Loucy (cell line): ENCODE data around the gene THSD7A.

Experiments
- EZH2phosphoT487 ChIP-seq: fragments of 200-600 bp; IDR thresholded peaks from 2 replicates; pipeline ENCODE4 v1.6.1; 2018; ENCODE audit warnings: antibody characterized with exemption, mild to moderate bottlenecking, moderate library complexity, borderline replicate concordance
- TF ChIP-seq, protein P1 (sequence below): fragments of 200-600 bp; sonication (generic); conservative IDR thresholded peaks from 2 replicates; pipeline ENCODE4 v1.5.1; 2014; ENCODE audit warnings: mild to moderate bottlenecking, antibody characterized with exemption, low read length

- TF ChIP-seq, protein P1, sequence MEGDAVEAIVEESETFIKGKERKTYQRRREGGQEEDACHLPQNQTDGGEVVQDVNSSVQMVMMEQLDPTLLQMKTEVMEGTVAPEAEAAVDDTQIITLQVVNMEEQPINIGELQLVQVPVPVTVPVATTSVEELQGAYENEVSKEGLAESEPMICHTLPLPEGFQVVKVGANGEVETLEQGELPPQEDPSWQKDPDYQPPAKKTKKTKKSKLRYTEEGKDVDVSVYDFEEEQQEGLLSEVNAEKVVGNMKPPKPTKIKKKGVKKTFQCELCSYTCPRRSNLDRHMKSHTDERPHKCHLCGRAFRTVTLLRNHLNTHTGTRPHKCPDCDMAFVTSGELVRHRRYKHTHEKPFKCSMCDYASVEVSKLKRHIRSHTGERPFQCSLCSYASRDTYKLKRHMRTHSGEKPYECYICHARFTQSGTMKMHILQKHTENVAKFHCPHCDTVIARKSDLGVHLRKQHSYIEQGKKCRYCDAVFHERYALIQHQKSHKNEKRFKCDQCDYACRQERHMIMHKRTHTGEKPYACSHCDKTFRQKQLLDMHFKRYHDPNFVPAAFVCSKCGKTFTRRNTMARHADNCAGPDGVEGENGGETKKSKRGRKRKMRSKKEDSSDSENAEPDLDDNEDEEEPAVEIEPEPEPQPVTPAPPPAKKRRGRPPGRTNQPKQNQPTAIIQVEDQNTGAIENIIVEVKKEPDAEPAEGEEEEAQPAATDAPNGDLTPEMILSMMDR = no peak
- no peak for TF ChIP-seq EZH2phosphoT487
Measured at GRCh38 chr7:11551470-11551869, 280.5 kb downstream of the THSD7A start.
